A673 (cell line): ENCODE data around the gene CATSPER4. TPM values are rescaled to one million over a fixed set of nuclear protein-coding genes. Genes with fewer than 3 reads are reported as not detected.

ENCODE experiments used
- BruUV-seq: library from RNA; stranded (reverse); fragments of 400-500 nt; replicated peaks from 2 replicates; lab custom pipeline; 2021; lab: Mats Ljungman, UMichigan
- CTCF ChIA-PET: fragments of 300-600 bp; sonication (Branson Sonifier 250); formaldehyde crosslinking; loops from one replicate; lab custom pipeline; 2022; ENCODE audit warnings: antibody characterized with exemption; lab: Charles Lee
- POLR2A ChIA-PET: fragments of 300-600 bp; sonication (Branson Sonifier 250); formaldehyde crosslinking; loops from one replicate; lab custom pipeline; 2022; ENCODE audit warnings: antibody characterized with exemption; ENCODE audit not compliant: low non-redundant PET; lab: Charles Lee
- DNase-seq: peaks from one replicate; pipeline ENCODE4 v3.0.0-alpha.2; 2015; ENCODE audit warnings: low spot score
- H3K27ac ChIP-seq: fragments of 200-600 bp; sonication (generic); 2 replicates; pipeline ENCODE4 v1.5.1; 2016; ENCODE audit warnings: mixed run types, low read depth, mild to moderate bottlenecking, mixed read lengths, antibody characterized with exemption, low read length; ENCODE audit not compliant: poor library complexity, severe bottlenecking
- H3K27me3 ChIP-seq: fragments of 200-600 bp; sonication (generic); replicated peaks from 2 replicates; pipeline ENCODE4 v1.6.1; 2017; ENCODE audit warnings: mixed run types, low read depth, mild to moderate bottlenecking, mixed read lengths, antibody characterized with exemption, low read length; ENCODE audit not compliant: insufficient read depth, poor library complexity
- H3K36me3 ChIP-seq: fragments of 200-600 bp; sonication (generic); 2 replicates; pipeline ENCODE4 v1.6.1; 2016; ENCODE audit warnings: mixed run types, mild to moderate bottlenecking, mixed read lengths, antibody characterized with exemption, low read length; ENCODE audit not compliant: insufficient read depth, poor library complexity, severe bottlenecking
- H3K4me1 ChIP-seq: fragments of 200-600 bp; sonication (generic); 2 replicates; pipeline ENCODE4 v1.6.1; 2017; ENCODE audit warnings: mixed run types, mild to moderate bottlenecking, mixed read lengths, antibody characterized with exemption, low read length; ENCODE audit not compliant: insufficient read depth, poor library complexity, severe bottlenecking
- H3K4me3 ChIP-seq: fragments of 200-600 bp; sonication (generic); 2 replicates; pipeline ENCODE4 v1.5.1; 2016; ENCODE audit warnings: low read depth, mixed run types, mild to moderate bottlenecking, mixed read lengths, low read length; ENCODE audit not compliant: poor library complexity, severe bottlenecking
- H3K9me3 ChIP-seq: fragments of 200-600 bp; sonication (generic); 2 replicates; pipeline ENCODE4 v1.6.1; 2016; ENCODE audit warnings: mixed run types, low read depth, mild to moderate bottlenecking, mixed read lengths, antibody characterized with exemption, low read length; ENCODE audit not compliant: poor library complexity, severe bottlenecking
- EZH2 ChIP-seq: fragments of 200-600 bp; sonication (generic); IDR thresholded peaks from 2 replicates; pipeline ENCODE4 v1.6.1; 2017; ENCODE audit warnings: borderline replicate concordance, low read depth, mild to moderate bottlenecking, mixed read lengths, antibody characterized with exemption, low read length; ENCODE audit not compliant: poor library complexity, severe bottlenecking
- intact Hi-C: fragments of 100-400 bp; cut with micrococcal nuclease; formaldehyde crosslinking; loops from one replicate; pipeline ENCODE4 v1.10.0; 2022; ENCODE audit not compliant: unreplicated experiment
- total RNA-seq: library from RNA; stranded (reverse); gene quantifications from 2 replicates; pipeline ENCODE4 v1.2.3, GENCODE V29; 2021
- TF ChIP-seq, protein P1 (sequence below): fragments of 300-800, 200-600 bp; sonication (generic); conservative IDR thresholded peaks from 2 replicates; pipeline ENCODE4 v1.5.1; 2017; ENCODE audit warnings: low read depth, mild to moderate bottlenecking, antibody characterized with exemption, low read length, moderate library complexity, mixed read lengths

CATSPER4 gene
- total RNA-seq, 1 experiment from 2014 or later, result not detected

DNA sequence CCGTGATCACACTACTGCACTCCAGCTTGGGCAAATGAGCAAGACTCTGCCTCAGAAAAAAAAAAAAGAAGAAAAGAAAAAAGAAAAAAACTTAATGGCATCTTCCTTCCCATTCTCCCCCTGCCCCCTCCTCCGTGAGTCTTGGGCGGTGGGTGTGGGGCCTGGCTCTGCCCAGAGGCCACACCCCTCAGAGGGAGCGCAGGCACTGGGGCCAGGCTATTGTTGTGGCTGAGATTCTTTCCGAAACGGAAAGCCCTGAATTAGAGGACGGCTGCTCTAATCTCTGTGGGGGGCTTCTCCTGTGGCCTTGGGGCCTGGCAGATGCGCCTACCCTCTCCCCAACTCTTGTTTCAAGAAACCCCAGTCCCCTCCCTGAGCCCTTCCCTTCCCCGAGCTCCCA is 35.7 kb upstream of the CATSPER4 start:
- ChIA-PET CTCF (no interaction called here), POLR2A (no interaction called here)
- intact Hi-C loops, result no loop called here
- TF ChIP-seq, protein P1, sequence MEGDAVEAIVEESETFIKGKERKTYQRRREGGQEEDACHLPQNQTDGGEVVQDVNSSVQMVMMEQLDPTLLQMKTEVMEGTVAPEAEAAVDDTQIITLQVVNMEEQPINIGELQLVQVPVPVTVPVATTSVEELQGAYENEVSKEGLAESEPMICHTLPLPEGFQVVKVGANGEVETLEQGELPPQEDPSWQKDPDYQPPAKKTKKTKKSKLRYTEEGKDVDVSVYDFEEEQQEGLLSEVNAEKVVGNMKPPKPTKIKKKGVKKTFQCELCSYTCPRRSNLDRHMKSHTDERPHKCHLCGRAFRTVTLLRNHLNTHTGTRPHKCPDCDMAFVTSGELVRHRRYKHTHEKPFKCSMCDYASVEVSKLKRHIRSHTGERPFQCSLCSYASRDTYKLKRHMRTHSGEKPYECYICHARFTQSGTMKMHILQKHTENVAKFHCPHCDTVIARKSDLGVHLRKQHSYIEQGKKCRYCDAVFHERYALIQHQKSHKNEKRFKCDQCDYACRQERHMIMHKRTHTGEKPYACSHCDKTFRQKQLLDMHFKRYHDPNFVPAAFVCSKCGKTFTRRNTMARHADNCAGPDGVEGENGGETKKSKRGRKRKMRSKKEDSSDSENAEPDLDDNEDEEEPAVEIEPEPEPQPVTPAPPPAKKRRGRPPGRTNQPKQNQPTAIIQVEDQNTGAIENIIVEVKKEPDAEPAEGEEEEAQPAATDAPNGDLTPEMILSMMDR, result no peak
- no peak for TF ChIP-seq EZH2
- DNase-seq, result no peak
- BruUV-seq, result no TSS peak
- no peaks in the 10 kb centered on the region for H3K36me3 ChIP-seq
- peaks cover 22% of the 10 kb centered on the region for H3K4me1 ChIP-seq
- no peaks in the 10 kb centered on the region for H3K9me3 ChIP-seq
- H3K27ac ChIP-seq, result no peak overlapping the region
- no peak overlapping the region for H3K4me3 ChIP-seq
- no peaks in the 10 kb centered on the region for H3K27me3 ChIP-seq

DNA sequence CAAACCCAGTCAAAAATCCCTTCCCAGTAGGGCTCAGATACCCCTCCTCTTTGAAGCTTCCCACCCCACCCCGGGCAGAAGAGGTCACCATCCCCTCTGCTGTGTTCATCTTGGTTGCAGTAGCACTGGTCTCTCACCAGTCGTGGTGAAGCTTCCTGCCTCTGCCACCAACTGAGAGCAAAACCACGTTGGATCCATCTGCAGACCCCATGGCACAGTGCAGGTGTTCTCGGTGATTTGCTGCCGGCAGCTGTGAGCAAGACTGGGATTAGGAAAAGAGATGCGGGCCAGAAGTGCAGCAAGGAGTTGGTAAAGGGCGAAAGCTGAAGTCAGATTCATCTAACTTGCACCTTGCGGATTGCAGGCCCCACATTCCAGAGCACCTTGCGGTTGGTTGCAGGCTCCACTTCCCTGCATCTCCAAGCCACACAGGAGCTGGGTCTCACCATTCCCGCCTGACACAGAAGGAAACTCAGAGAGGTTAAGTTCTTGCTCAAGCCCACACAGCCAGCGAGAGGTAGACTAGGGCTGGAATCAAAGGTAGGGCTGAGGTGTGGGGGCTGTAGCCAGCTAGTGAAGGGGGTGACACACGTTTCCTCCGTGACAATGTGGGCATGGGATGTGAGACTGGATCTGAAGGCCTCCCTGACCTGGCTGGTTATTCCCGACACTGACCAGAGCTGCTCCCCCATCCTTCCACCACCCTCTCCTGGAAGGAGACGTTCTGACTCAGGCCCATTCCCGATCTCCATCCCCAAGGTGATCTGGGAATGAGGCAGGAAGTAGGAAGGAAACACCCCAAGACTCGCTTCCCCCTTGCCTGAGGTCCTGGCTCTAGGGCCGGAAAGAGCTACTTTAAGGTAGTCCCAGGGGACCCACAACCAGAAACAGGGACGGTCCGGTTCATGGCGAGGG is 34.8 kb upstream of the CATSPER4 start:
- CTCF ChIA-PET, result interaction anchor here (0.6 to 1.2 kb wide), 3 partner anchors 11 to 107 kb away, joined by 3 to 4 read pairs (median 4); partner anchors contain the start of gene ZNF593
- Histone ChIP-seq H3K4me1 (peaks cover 22% of the 10 kb centered on the region), H3K27me3 (no peaks in the 10 kb centered on the region), H3K9me3 (no peaks in the 10 kb centered on the region), H3K27ac (no peak overlapping the region), H3K4me3 (no peak overlapping the region), H3K36me3 (no peaks in the 10 kb centered on the region)
- no TSS peak for BruUV-seq
- intact Hi-C loops, result no loop called here
- POLR2A ChIA-PET, result no interaction called here
- DNase-seq, result no peak
- no peak for TF ChIP-seq EZH2
- TF ChIP-seq, protein P1, result no peak

DNA sequence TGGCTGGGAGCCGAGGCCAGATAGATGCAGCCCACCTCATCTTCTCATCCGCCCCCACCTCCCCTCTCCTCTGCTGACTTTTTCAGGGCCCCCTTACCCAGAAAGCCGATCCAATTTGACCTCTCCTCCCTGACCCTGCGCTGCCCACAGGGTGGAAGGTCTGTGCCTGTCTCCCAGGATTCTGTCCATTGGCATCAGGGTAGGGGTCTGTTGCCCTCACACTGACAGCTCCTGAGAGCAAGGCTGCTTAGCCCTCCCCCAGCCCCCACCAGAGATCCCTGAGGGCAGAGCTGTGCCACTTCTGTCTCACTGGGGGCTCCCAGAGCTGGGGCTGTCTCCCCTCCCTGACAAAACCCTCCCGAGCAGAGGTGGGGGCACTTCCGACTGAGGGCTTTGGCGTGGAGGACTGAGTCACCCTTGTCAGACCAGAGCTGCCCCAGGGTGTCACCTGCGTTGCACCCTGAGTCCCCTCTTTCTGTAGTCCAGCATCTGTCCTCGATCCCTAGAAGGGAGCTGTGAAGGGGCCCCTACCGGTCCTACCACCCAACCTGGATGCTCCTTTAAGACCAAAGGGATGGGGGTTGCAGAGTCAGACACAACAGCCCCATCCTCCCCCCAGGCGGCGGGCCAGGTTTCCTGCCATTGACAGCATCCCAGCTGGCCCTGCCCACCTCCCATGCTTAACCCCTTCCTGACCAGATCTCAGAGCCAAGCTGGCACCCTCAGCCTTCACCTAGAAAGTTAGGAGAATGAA is 33.9 kb upstream of the CATSPER4 start:
- no peak overlapping the region for H3K27ac ChIP-seq
- DNase-seq, result peak; percentile 64
- peaks cover 28% of the 10 kb centered on the region for H3K4me1 ChIP-seq
- intact Hi-C loops, result no loop called here
- ChIA-PET POLR2A (no interaction called here), CTCF (interaction anchor here (1.1 to 1.2 kb wide), 2 partner anchors 11 to 13 kb away, joined by 4 read pairs; partner anchors contain the start of gene ZNF593)
- no peaks in the 10 kb centered on the region for H3K27me3 ChIP-seq
- no peak overlapping the region for H3K4me3 ChIP-seq
- BruUV-seq, result no TSS peak
- TF ChIP-seq EZH2, result no peak
- TF ChIP-seq, protein P1, result no peak
- H3K36me3 ChIP-seq, result no peaks in the 10 kb centered on the region
- H3K9me3 ChIP-seq, result no peaks in the 10 kb centered on the region
